ENCODE measurements around the gene ADORA1. TPM values are rescaled to one million over a fixed set of nuclear protein-coding genes. Genes with fewer than 3 reads are reported as not detected.

ADORA1 gene
- total RNA-seq, 1 donor from 2014 or later: 0.53 TPM

DNA sequence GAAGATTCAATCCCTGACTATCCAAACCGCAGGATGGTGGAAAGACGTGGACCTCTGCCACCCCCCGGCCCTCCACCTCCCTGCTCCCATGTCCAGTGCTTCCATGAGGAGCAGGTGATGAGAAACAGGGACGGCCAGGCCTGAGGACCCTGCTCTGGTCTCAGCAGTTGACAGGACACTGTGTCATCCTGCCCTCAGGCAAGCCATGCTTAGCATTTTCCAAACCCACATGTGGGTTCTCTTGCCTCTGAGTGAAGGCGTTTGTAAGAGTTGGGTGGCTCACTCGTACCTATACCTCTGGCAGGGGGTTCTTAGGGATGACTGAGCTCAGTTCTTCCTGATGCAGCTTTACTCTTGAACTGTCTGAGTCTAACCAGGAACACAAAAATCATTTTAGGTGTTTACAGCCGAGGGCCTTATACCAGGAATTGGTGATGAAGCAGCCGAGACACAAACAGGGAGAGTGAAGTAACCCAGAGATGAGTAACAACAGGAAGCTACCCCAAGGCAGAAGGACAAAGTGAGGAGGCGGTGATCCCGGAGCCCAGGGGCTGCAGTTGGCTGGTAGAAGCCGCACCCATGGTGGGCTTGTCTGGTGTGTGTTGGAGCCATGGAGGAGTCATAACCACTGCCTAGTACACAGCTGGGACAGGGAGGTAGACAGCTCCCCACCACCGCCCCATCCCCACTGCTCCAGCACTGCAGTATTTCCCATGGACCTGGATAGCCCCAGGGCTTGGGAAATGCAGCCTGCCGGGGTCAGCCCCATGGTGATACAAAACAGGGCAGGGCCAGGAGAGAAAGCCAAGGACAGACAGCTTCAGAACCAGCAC lies 26.7 kb downstream of the ADORA1 start:
- ATAC-seq (no peak), DNase-seq (ENCODE audit: low spot score) (no peak)

- DNase-seq (ENCODE audit: low spot score): no peak
- no peak for ATAC-seq
Observed at GRCh38 chr1:203156280-203156679, 28.8 kb downstream of the ADORA1 start.

- no peak for DNase-seq (ENCODE audit: low spot score)
- ATAC-seq: no peak
Observed at GRCh38 chr1:203158423-203158822, 30.9 kb downstream of the ADORA1 start.

DNA sequence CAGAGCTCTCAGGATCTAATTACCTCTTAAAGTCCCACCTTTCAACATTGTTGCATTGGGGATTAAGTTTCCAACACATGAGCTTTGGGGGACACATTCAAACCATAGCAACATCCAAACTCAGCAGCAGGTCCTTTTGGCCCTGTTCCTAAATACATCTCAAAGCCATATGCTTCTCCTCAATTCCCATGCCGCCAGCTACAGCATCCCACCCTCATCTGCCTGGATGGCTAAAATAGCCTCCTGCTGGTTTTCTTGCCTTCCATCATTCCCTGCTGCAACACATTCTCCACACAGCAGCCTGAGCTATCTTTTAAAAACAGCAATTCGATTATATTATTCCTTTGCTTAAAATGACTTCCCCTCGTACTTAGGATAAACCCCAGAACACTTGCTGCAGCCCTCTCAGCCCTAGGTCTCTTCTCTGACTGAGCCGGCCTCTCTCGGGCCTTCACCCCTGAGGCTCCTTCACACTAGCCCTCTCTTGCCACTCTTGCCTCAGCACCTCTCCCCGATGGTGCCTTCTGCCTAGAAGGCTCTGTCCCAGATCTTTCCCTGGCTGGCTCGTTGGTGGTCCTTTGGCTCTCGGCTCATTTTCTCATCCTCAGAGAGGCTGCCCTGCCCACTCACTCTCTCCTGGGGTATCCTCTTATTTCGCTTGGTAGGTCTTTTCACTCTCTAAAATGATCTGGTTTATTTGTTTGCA lies 31.6 kb downstream of the ADORA1 start:
- DNase-seq (ENCODE audit: low spot score): no peak
- ATAC-seq: no peak

GRCh38 chr1:203159844-203160243 lies 32.3 kb downstream of the ADORA1 start:
- DNase-seq (ENCODE audit: low spot score) (no peak), ATAC-seq (no peak)

GRCh38 chr1:203161175-203161574 lies 33.6 kb downstream of the ADORA1 start:
- DNase-seq (ENCODE audit: low spot score): no peak
- no peak for ATAC-seq

DNA sequence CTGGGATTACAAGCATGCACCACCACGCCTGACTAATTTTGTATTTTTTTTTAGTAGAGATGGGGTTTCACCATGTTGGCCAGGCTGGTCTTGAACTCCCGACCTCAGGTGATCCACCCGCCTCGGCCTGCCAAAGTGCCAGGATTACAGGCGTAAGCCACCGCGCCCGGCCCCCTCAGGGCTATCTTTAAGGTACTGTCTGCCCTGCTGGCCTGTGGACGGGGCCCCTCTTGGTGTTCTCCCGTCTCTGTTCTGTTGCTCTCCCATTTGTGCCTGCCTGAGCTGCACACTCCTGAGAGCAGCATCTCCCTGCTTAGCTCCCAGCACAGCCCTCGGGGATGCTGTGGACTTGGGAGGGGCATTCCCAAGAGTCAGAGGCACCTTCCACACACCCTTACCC lies 34.2 kb downstream of the ADORA1 start:
- no peak for ATAC-seq
- no peak for DNase-seq (ENCODE audit: low spot score)

- DNase-seq (ENCODE audit: low spot score) (no peak), ATAC-seq (no peak)
Observed at GRCh38 chr1:203162403-203162802, 34.9 kb downstream of the ADORA1 start.

- ATAC-seq: no peak
- no peak for DNase-seq (ENCODE audit: low spot score)
Observed at GRCh38 chr1:203163891-203164635, 36.5 kb downstream of the ADORA1 start.

DNA sequence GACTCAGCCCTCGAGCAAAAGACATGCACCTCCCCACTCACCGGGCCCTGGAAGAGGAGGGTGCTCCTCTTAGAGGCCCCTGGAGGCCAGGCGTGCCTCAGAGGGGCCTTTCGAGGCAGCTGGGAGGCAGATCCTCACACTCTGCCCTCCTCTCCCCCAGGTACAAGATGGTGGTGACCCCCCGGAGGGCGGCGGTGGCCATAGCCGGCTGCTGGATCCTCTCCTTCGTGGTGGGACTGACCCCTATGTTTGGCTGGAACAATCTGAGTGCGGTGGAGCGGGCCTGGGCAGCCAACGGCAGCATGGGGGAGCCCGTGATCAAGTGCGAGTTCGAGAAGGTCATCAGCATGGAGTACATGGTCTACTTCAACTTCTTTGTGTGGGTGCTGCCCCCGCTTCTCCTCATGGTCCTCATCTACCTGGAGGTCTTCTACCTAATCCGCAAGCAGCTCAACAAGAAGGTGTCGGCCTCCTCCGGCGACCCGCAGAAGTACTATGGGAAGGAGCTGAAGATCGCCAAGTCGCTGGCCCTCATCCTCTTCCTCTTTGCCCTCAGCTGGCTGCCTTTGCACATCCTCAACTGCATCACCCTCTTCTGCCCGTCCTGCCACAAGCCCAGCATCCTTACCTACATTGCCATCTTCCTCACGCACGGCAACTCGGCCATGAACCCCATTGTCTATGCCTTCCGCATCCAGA lies 37.7 kb downstream of the ADORA1 start:
- DNase-seq (ENCODE audit: low spot score): no peak
- no peak for ATAC-seq

- ATAC-seq (no peak), DNase-seq (ENCODE audit: low spot score) (no peak)
Observed at GRCh38 chr1:203165800-203166161, 38.3 kb downstream of the ADORA1 start.

GRCh38 chr1:203166192-203166940 lies 38.8 kb downstream of the ADORA1 start:
- ATAC-seq: peak; percentile 98
- DNase-seq (ENCODE audit: low spot score): peak; percentile 68

DNA sequence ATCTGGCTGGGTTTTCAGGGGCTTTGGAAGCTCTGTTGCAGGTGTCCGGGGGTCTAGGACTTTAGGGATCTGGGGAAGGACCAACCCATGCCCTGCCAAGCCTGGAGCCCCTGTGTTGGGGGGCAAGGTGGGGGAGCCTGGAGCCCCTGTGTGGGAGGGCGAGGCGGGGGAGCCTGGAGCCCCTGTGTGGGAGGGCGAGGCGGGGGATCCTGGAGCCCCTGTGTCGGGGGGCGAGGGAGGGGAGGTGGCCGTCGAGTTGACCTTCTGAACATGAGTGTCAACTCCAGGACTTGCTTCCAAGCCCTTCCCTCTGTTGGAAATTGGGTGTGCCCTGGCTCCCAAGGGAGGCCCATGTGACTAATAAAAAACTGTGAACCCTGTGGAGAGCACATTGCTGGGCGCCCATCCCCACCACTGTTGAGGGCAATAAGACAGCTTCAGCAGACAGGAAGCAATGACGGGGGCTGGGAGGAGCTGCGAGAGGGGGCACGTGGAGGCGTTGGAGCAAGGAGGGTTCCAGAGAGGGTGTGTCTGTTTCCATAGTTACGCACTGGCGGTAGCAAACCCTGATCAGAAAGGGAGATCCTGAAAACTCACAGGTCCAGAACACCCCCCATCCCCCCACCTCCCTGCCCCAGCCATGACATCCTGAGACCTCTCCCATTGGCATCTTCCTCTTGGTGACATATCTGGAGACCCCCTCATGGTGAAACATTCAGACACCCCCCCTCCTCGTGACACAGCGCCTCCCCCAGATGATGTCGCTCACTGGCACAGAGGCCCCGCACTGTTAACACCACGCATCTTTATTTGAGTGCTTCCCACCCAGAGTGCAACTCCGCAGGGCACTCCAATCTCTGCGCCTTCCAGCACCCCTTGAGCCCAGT lies 39.7 kb downstream of the ADORA1 start:
- ATAC-seq (no peak), DNase-seq (ENCODE audit: low spot score) (no peak)

- no peak for ATAC-seq
- DNase-seq (ENCODE audit: low spot score): no peak
Observed at GRCh38 chr1:203167913-203168200, 40.3 kb downstream of the ADORA1 start.

GRCh38 chr1:203168256-203168786 lies 40.8 kb downstream of the ADORA1 start:
- ATAC-seq: no peak
- no peak for DNase-seq (ENCODE audit: low spot score)

- DNase-seq (ENCODE audit: low spot score) (no peak), ATAC-seq (no peak)
Observed at GRCh38 chr1:203168991-203169390, 41.5 kb downstream of the ADORA1 start.

DNA sequence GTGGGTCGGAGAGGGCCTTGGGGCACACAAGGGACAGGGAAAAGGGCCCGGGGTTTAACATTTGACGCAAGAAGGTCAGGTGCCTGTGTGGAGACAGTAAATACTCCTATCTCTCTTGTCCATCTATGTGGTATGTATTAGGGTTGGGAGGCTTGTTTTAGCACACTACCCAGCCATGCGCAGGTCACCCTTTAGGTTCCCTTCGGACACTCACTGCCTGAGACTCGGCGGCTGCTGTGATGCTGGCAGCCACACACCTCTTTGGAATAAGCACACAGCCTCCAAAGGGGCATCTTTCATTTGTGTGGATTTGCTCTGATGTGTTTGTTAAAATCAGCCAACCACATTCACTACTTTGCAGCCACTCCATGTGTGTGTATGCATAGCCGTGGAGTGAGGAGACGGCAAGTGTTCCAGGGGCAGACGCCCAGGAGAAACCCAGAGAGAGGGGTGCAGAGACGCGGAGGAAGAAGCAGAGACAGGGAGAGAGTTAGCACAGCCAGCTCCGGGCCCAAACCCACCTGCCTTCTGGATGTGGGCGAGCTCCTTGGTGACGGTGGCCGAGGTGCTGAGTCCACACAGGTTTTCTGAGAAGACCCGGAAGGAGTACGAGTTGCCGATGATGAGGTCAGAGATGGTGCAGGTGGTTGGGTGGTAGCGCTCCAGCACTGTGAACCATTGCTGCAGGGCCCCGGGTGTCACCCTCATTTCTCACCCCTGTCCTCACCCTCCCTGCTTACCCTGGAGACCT lies 42.4 kb downstream of the ADORA1 start:
- DNase-seq (ENCODE audit: low spot score): no peak

DNA sequence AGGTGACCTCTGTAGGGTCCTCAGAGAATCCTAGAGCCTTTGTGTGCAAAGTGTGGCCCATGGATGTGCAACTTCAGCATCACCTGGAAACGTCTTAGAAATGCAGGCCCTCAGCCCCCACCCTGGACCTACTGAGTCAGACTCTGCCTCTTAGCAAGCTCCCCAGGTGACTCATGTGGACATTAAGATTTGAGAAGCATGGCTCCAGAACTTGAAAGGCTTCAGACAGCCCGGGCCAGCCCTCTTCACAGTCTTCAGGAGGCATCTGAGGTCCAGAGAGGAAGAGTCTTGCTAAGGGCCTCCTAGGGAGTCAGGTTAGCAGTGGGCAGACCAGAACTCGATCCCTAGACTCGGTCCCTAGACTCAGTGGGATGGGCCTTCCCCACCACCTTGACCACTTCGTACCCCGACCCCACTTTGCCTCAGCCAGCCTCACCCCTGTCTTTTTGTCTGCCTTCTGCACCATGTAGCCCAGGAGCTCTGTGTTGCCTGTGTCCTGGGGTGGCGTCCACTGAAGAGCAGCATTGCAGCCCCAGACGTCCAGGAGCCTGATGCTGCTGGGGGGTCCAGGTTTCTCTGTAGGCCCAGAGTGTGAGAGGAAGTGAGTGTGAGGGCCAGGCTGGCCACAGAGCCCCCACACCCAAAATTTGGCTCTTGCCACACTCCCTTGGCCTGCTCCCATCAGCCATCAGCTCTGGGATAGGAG lies 43.3 kb downstream of the ADORA1 start:
- ATAC-seq: no peak
- no peak for DNase-seq (ENCODE audit: low spot score)

More for the DNA sequence above, 42.4 kb downstream of the ADORA1 start:
- ATAC-seq: no peak
